ENCODE measurements around the gene VPS13D.

Gene VPS13D

GRCh38 chr1:12340544-12340930, 110.7 kb downstream of the VPS13D start:
- DNase-seq: no peak

DNA sequence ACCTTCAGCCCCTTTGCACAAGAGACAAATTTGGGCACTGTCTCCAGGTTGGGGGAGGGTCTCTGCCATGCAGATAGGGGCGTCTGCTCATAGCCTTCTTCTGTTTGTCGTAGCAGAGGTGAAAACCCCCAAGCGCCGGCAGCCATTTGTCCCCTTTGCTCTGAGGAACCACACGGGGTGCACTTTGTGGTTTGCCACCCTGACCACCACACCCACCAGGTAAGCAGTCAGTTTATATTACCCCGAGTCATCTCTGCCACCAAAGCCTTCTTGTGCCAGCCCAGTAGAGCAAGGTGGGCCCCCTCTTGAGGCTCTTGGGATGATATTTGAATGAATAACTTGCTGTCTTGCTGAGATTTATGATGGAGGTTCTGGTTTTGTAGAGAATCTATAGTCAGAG, 111.8 kb downstream of the VPS13D start:
- peak in 1 of 2 donors; percentile 7 for DNase-seq

DNA sequence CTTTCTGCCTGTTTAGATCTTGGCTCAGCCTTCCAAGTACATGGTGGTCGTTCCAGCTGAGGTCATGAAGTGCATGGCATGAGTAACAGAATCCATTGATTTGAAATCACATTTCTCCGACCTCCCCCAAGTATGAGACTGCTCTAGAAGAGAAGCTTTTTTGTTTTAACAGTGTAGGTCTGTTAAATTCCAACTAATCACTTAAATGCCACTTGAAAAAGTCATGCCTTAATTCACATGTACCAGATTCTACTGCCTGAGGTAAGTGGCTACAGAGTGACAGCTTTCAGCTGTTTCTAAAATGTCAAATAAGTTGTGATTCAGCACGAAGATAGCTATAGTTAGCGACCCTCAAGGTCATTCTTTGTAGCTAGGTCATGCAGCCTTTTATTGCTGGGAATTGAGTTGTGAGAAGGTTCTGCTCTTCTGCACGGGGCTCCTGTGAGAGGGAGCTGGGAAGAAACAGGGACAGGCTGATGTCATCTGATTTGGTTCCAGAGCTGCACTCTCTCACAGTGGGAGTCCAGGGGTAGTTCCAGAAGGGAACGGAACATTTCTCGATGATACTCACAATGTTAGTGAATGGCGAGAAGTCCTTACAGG, 112.7 kb downstream of the VPS13D start:
- no peak for DNase-seq

GRCh38 chr1:12343823-12344487, 114.1 kb downstream of the VPS13D start:
- no peak for DNase-seq

GRCh38 chr1:12344596-12345349, 114.9 kb downstream of the VPS13D start:
- peak in 1 of 2 donors; percentile 9 for DNase-seq

- DNase-seq: peak in 1 of 2 donors; percentile 8
Measured at GRCh38 chr1:12345350-12346217, 115.8 kb downstream of the VPS13D start.

- DNase-seq: no peak
Measured at GRCh38 chr1:12346483-12347151, 116.8 kb downstream of the VPS13D start.

- no peak for DNase-seq
Measured at GRCh38 chr1:12348113-12348512, 118.3 kb downstream of the VPS13D start.

- DNase-seq: no peak
Measured at GRCh38 chr1:12353981-12354380, 124.2 kb downstream of the VPS13D start.

DNA sequence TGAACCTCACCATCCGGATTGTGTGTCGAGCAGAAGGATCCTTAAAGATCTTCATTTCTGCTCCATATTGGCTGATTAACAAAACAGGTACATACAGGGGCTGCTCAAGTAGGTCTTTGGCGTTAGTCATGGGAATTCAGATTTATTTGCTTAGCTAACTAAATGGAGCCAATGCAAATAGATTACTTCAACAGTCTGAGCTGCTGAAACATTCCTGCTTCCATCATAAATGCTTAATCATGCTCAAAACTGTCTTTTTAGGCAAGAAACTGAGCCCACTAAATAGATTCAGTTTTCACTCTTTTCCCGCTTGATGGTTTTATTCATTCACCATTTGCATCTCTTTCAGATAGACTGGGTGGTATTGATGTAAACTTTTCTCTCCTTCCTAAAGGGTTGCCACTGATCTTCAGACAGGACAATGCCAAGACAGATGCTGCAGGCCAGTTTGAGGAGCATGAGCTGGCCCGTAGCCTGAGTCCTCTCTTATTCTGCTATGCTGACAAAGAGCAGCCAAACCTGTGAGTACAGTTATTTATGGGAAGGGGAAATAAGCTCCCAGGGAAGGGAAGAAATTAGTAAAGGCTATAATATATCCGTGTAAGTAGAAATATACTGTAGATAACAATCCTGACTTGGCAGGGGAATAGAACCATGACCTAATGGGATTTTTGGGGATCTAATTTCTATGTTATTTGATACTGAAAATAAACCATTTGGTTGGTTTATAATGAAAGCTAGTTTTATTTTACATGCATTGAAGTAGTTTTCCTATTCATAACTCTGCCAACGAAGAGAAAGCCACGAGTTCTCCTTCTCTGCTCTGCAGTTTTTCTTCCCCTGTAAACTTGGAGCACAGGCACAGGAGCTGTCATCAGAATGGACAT, 126.4 kb downstream of the VPS13D start:
- no peak for DNase-seq

DNA sequence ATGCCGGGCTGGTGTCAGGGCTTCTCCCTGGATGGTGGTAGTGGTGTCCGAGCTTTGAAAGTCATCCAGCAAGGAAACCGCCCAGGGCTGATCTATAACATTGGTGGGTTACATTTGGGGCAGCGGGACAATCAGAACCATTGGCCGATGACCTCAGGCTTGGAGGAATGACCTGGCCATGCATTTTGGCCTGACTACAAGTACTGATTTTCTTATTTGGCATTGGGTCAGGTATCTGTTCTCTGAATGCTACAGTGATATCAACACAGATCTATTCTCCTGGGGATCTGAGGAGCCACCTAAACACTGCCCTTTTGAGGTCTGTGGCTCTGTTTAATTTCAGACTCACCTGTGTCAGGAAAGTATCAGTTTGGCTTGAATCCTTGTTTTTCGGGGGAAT, 128.7 kb downstream of the VPS13D start:
- DNase-seq: no peak

GRCh38 chr1:12359359-12360133, 129.7 kb downstream of the VPS13D start:
- DNase-seq: no peak

- no peak for DNase-seq
Measured at GRCh38 chr1:12368646-12369045, 138.8 kb downstream of the VPS13D start.

- no peak for DNase-seq
Measured at GRCh38 chr1:12369258-12369657, 139.4 kb downstream of the VPS13D start.

- DNase-seq: no peak
Measured at GRCh38 chr1:12370333-12370975, 140.6 kb downstream of the VPS13D start.

DNA sequence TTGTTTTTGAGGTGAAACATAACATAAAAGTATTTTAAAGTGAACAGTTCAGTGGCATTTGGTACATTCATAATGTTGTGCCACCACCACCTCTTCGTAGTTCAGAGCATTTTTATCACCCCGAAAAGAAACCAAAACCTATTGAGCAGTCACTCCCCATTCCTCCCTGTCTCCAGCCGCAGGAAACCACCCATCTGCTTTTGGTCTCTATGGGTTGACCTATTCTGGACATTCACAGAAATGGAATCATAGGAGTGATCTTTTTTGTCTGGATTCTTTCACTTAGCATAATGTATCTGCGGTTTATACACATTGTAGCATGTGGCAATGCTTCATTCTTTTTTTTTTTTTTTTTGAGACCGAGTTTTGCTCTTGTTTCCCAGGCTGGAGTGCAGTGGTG, 141.2 kb downstream of the VPS13D start:
- no peak for DNase-seq

- no peak for DNase-seq
Measured at GRCh38 chr1:12372180-12372579, 142.3 kb downstream of the VPS13D start.

GRCh38 chr1:12372761-12373160, 142.9 kb downstream of the VPS13D start:
- DNase-seq: no peak

- no peak for DNase-seq
Measured at GRCh38 chr1:12375133-12375829, 145.5 kb downstream of the VPS13D start.

Data from stimulated activated CD4-positive, alpha-beta T cell treated with anti-CD3 and anti-CD28 coated beads, Interleukin-2, amount 100 ng/mL, for 24 hours (primary cell).